MG63 (cell line): ENCODE measurements around the gene CPA4. TPM values are rescaled to one million over a fixed set of nuclear protein-coding genes. Genes with fewer than 3 reads are reported as not detected.
"Not testable (repeated sequence)": the region's sequence is repeated elsewhere in the genome, so short reads cannot be mapped to it uniquely, and the experiment has no call there.

Experiments
- DNase-seq: peaks from one replicate; pipeline ENCODE4 v3.0.0-alpha.2; 2020
- H3K27me3 ChIP-seq: fragments of 250-450 bp; sonication (Bioruptor Pico); 2 replicates; pipeline ENCODE4 v1.5.1; 2020; ENCODE audit warnings: mild to moderate bottlenecking, moderate library complexity
- H3K36me3 ChIP-seq: fragments of 250-450 bp; sonication (Bioruptor Pico); 2 replicates; pipeline ENCODE4 v1.5.1; 2020; ENCODE audit warnings: mild to moderate bottlenecking, moderate library complexity
- H3K4me3 ChIP-seq: fragments of 250-450 bp; sonication (Bioruptor Pico); 2 replicates; pipeline ENCODE4 v1.5.1; 2020; ENCODE audit warnings: mild to moderate bottlenecking, moderate library complexity
- H3K9me3 ChIP-seq: fragments of 250-450 bp; sonication (Bioruptor Pico); 2 replicates; pipeline ENCODE4 v1.5.1; 2020; ENCODE audit warnings: mild to moderate bottlenecking, moderate library complexity
- total RNA-seq: library from RNA; depleted of rRNA; stranded (reverse); fragments of >200 nt; shearing (Covaris generic); gene quantifications from 2 replicates; pipeline ENCODE4 v1.2.3, GENCODE V29; 2014; ENCODE audit warnings: low replicate concordance

Gene CPA4
- total RNA-seq, 1 experiment from 2014 or later, result 238 TPM

GRCh38 chr7:130319541-130319940 lies 26.6 kb downstream of the CPA4 start:
- Histone ChIP-seq H3K9me3 (no peaks in the 10 kb centered on the region), H3K36me3 (peaks cover 25% of the 10 kb centered on the region), H3K4me3 (no peak overlapping the region), H3K27me3 (no peaks in the 10 kb centered on the region)
- no peak for DNase-seq

DNA sequence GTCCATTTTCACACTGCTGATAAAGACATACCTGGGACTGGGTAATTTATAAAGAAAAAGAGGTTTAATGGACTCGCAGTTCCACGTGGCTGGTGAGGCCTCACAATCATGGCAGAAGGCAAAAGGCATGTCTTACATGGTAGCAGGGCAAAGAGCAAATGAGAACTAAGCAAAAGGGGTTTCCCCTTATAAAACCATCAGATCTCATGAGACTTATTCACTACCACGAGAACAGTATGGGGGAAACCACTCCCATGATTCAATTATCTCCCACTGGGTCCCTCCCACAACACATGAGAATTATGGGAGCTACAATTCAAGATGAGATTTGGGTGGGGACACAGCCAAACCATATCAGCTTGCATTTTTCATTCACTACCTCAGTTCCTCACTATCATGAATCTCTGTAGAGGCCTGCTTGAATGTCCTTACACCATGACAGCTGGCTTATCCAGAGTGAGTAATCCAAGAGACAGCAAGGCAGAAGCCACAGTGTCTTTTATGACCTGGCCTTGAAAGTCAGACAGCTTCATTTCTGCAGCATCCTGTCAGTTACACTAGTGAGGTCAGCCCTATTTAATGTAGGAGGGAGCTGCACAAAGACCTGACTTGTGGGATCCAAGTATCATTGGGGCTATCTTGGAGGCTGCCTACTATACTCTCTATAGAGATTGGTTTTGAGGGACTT lies 28.7 kb downstream of the CPA4 start:
- H3K36me3 ChIP-seq, result peaks cover 18% of the 10 kb centered on the region
- not testable (repeated sequence) for H3K4me3 ChIP-seq, H3K27me3 ChIP-seq, DNase-seq, H3K9me3 ChIP-seq

- Histone ChIP-seq H3K4me3 (no peak overlapping the region), H3K36me3 (peaks cover 18% of the 10 kb centered on the region), H3K27me3 (no peaks in the 10 kb centered on the region), H3K9me3 (no peaks in the 10 kb centered on the region)
- no peak for DNase-seq
Measured at GRCh38 chr7:130322615-130323014, 29.7 kb downstream of the CPA4 start.

DNA sequence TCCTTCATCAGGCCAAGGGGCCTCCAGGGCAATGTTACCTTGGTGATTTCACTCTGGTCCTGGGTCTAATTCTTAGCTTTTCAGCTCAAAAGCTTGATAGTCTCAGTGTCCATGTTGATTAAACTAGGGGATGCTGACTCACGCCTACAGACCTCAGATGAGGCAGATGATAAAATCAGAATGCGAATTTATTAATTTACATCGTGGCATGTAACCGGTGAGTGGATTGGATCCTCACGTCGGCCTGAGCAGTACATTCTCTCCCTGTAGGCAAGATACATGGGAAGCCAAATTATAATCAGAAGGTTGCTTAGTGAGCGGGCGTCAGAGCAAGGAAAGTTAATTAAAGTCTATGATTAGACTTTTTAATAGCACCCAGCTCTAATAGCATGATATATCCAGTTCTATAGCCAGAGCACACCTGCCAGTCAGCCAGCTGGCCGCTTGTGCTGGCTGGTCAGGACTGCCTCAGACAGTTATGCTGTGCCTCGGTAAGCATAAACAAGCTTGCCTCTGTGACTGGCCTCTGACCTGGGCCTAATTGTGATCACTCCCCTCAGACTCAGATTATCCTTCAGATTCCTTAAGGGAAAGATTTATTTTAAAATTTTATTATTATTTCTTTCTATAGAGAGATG lies 31.5 kb downstream of the CPA4 start:
- Histone ChIP-seq H3K27me3 (no peaks in the 10 kb centered on the region), H3K4me3 (no peak overlapping the region), H3K9me3 (no peaks in the 10 kb centered on the region), H3K36me3 (peaks cover 10% of the 10 kb centered on the region)
- DNase-seq, result no peak

DNA sequence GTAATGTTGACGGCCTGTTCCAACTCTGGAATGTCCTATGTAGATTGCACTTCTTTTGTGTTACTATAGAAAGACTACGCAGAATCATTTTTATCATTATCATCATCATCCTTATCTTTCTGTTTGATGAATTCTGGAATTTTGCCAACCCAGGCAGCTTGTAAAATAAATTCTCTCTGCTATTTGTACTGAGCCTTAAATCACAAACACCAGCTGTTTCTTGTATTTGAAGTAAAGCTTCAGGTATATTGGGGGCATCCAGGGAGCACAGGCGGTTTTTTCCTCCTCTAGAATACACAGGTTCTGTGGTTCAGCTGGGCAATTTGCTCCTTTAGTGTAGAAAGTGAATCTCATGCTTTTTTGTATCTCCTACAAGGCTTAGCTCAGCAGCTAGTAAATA lies 36.7 kb downstream of the CPA4 start:
- no peaks in the 10 kb centered on the region for H3K27me3 ChIP-seq
- no peak for DNase-seq
- no peaks in the 10 kb centered on the region for H3K9me3 ChIP-seq
- no peaks in the 10 kb centered on the region for H3K36me3 ChIP-seq
- H3K4me3 ChIP-seq, result no peak overlapping the region

GRCh38 chr7:130332259-130333053 lies 39.5 kb downstream of the CPA4 start:
- no peak for DNase-seq
- no peaks in the 10 kb centered on the region for H3K9me3 ChIP-seq
- H3K4me3 ChIP-seq, result no peak overlapping the region
- H3K36me3 ChIP-seq, result no peaks in the 10 kb centered on the region
- H3K27me3 ChIP-seq, result no peaks in the 10 kb centered on the region

DNA sequence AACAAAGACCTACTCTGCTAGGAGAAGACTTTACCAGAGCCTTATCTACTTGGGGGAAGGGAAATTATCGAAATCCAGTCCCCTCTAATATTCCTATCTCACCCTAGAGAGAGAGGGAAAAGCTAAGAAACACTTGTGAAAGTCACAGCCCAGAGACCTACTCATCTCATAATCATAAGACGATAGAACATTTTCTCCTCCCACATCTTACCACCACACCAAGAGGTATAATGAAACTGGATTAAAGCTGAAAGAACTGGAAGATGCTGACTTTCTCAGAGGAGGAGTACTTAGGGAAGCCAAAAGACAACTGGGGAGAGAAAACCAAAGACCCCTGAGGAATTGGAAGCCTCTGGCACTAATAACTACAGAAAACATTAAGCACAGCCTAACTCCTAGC lies 40.9 kb downstream of the CPA4 start:
- no peak overlapping the region for H3K4me3 ChIP-seq
- no peak for DNase-seq
- H3K36me3 ChIP-seq, result no peaks in the 10 kb centered on the region
- H3K9me3 ChIP-seq, result no peaks in the 10 kb centered on the region
- H3K27me3 ChIP-seq, result no peaks in the 10 kb centered on the region

DNA sequence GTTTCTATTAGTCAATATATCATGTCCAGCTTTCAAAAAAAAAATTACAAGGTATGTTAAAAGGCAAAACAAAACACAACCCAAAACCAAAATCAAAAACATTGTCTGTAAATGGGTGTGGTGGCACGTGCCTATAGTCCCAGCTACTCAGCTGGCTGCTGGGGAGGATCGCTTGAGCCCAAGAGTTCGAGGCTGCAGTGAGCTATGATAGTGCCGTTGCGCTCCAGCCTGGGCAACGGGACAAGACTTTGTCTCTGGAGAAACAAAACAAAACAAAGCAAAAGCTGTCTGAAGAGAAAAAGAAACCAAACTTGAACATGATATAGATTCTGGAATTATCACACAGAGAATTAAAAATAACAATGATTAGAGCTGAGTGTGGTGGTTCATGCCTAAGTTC lies 41.3 kb downstream of the CPA4 start:
- Histone ChIP-seq H3K4me3 (no peak overlapping the region), H3K27me3 (no peaks in the 10 kb centered on the region), H3K36me3 (no peaks in the 10 kb centered on the region), H3K9me3 (no peaks in the 10 kb centered on the region)
- DNase-seq, result no peak

DNA sequence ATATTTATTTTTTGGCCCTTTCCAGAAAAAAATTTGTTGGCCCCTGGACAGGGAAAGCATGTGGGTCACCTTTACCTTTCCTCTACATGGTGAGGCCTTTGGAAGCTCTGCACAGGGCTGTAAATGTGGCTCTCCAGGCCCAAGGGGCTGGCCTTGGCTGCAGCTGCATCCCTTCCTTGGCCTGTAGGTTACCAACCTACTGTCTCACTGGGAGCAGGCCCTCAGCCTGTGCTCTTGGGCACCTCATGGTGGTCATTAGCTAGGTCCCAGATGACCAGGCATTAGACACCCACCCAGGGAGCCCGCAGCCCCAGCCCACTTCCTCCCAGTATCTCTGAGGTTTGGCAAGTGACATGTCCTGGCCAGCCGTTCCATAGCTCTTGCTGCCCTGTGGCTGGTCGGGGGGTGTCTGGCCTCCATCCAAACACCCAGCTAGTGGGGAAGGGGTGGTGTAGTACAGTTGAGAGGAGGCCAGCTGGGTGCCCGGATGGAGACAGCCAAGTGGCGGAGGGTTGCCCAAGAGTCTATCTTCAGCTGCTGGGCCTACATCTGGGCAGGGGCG lies 44.5 kb downstream of the CPA4 start:
- no peak for DNase-seq
- H3K36me3 ChIP-seq, result no peaks in the 10 kb centered on the region

DNA sequence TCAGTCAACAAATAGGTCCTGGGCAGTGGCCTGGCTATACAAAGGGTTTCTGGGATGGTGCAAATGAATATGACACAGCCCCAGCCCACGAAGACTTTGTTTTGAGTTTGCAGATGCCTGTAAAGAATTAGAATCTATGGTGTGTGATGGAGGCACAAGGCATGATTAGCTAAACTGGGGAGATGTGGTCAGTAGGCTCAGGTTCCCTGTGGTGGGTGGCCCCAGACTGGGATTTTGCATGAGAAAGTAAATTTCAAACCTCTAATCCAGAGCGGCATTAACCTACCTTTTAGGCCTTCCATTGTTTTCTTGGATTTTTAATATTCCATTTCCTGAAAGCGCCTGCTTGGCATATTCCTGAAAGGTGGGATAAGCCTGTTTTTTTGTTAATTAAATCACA lies 45.3 kb downstream of the CPA4 start:
- no peaks in the 10 kb centered on the region for H3K9me3 ChIP-seq
- H3K36me3 ChIP-seq, result no peaks in the 10 kb centered on the region
- H3K27me3 ChIP-seq, result no peaks in the 10 kb centered on the region
- DNase-seq, result no peak
- no peak overlapping the region for H3K4me3 ChIP-seq

More for the DNA sequence above, 44.5 kb downstream of the CPA4 start:
- Histone ChIP-seq H3K27me3 (no peaks in the 10 kb centered on the region), H3K9me3 (no peaks in the 10 kb centered on the region), H3K4me3 (no peak overlapping the region)

- H3K4me3 ChIP-seq, result no peak overlapping the region
- H3K9me3 ChIP-seq, result no peaks in the 10 kb centered on the region
- H3K36me3 ChIP-seq, result no peaks in the 10 kb centered on the region
- DNase-seq, result no peak
- H3K27me3 ChIP-seq, result no peaks in the 10 kb centered on the region
Measured at GRCh38 chr7:130341882-130342281, 48.9 kb downstream of the CPA4 start.

DNA sequence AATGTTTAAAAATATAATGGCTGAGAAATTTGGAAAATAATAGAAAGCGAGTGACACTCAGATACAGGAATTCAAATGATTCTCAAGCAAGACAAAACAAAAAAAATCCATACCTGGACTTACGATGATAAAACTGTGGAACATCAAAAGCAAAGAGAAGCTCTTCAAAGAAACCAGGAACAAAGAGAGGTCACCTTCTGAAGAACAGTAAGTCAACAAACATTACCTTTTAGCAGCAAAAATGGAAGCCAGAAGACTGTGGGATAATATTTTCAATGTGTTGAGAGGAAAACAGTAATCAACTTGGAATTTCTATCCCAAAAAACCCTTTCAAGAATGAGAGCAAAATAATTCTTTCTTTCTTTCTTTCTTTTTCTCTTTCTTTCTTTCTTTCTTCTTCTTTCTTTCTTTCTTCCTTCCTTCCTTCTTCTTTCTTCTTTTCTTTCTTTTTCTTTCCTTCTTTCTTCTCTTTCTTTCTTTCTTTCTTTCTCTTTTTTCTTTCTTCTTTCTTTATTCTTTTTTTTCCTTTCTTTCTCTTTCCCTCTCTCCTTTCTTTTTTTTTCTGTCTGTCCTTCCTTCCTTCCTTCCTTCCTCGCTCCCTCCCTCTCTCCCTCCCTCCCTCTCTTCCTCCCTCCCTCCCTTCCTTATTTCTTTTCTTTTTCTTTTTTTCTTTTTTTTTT lies 49.9 kb downstream of the CPA4 start:
- Histone ChIP-seq H3K36me3 (no peaks in the 10 kb centered on the region), H3K4me3 (no peak overlapping the region), H3K27me3 (no peaks in the 10 kb centered on the region), H3K9me3 (no peaks in the 10 kb centered on the region)
- DNase-seq, result no peak

- Histone ChIP-seq H3K27me3 (no peaks in the 10 kb centered on the region), H3K4me3 (no peak within 1 kb of the TSS), H3K9me3 (no peaks in the 10 kb centered on the region), H3K36me3 (no peaks in the 10 kb centered on the region)
- no peak for DNase-seq
Measured at GRCh38 chr7:130344271-130344866, 51.4 kb downstream of the CPA4 start, which contains the start of gene CPA5. CPA5 (plus strand) TSS chr7:130344816; CDS start chr7:130346486, 1,670 bp downstream.

DNA sequence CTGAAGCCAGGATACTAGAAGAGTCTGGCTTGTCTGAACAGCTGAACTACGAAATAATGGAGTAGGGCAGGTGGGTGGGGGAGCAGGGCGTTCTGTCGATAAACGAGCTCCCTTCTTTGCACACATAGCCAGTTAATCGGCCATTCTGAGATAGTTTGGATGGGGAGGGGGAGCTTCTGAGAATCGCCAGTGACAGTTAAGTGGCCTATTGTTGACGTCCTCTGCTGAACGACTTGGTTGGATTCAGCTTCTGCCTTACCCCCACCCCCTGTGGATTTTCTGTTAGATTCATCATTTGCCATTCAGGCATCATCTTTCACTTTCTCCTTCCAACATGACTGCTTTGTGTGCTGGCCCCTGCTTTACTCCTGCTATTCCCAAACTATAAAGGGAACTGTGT lies 52.2 kb downstream of the CPA4 start:
- Histone ChIP-seq H3K9me3 (no peaks in the 10 kb centered on the region), H3K4me3 (no peak overlapping the region), H3K36me3 (no peaks in the 10 kb centered on the region), H3K27me3 (no peaks in the 10 kb centered on the region)
- no peak for DNase-seq

DNA sequence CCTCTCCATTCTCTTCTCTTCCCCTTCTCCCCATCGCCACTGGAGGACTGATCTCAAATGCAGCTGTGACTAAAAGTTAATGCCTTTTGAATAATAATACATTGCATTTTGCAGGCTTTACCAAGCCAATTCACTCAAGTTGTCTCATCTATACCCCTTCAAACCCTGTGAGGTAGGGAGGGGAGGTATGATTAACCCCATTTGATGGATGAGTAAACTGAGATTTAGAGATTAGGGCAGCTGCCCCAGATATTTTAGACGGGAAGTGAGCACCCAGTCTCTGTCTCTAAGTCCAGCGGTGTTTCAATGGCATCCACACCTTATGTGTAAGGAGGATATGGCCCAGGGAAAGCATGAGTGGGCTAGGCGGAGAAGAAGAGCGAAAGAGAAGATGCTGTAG lies 52.8 kb downstream of the CPA4 start:
- Histone ChIP-seq H3K9me3 (no peaks in the 10 kb centered on the region), H3K27me3 (no peaks in the 10 kb centered on the region), H3K4me3 (no peak overlapping the region), H3K36me3 (no peaks in the 10 kb centered on the region)
- no peak for DNase-seq

DNA sequence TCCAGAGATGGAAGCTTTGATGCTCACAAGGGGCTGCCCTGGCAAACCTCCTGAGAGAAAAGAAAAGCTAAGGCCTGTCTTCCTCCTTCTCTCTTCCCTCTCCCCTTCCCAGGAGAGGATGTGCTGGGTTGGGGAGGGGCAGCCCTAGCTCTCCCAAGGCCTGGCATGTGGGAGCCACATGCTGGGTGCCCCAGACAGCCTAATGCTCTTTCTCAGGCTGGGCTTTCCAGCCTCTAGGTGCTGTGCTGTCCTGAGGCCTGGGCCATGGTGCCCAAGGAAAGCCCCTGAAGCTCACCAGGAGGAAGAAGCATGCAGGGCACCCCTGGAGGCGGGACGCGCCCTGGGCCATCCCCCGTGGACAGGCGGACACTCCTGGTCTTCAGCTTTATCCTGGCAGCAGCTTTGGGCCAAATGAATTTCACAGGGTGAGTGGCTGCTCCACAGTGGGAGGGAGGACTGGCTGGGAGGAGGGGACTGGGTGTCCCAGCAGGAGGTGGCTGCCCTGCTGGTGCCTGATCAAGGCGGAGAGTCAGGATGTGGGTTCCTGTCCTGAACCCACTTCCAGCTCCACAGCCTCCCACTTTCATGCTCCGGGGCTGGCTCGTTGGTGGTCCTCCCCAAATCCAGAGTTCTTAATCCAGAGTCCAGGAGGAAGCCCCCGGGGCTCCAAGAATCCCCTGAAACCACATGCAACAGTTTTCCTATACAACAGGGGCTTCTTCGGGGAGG lies 53.4 kb downstream of the CPA4 start:
- DNase-seq, result no peak
- Histone ChIP-seq H3K27me3 (no peaks in the 10 kb centered on the region), H3K9me3 (no peaks in the 10 kb centered on the region), H3K4me3 (no peak overlapping the region), H3K36me3 (no peaks in the 10 kb centered on the region)
